Calu3 (cell line): ENCODE results near the gene PCK1. TPM values are rescaled to one million over a fixed set of nuclear protein-coding genes. Genes with fewer than 3 reads are reported as not detected.

Source experiments
- BruUV-seq: library from RNA; stranded (reverse); fragments of 400-500 nt; replicated peaks from 2 replicates; lab custom pipeline; 2021; lab: Mats Ljungman, UMichigan
- CTCF ChIA-PET: fragments of 300-600 bp; sonication (Branson Sonifier 250); formaldehyde crosslinking; loops from one replicate; lab custom pipeline; 2022; ENCODE audit warnings: antibody characterized with exemption; lab: Charles Lee
- DNase-seq: peaks from one replicate; pipeline ENCODE4 v3.0.0; 2022
- H3K27ac Mint-ChIP-seq: one replicate; pipeline ENCODE4 v1.8.0; 2022; ENCODE audit warnings: mixed read lengths; ENCODE audit not compliant: unreplicated experiment
- H3K27me3 Mint-ChIP-seq: one replicate; pipeline ENCODE4 v1.8.0; 2022; ENCODE audit warnings: mixed read lengths; ENCODE audit not compliant: unreplicated experiment
- H3K36me3 Mint-ChIP-seq: one replicate; pipeline ENCODE4 v1.8.0; 2022; ENCODE audit warnings: mild to moderate bottlenecking, moderate library complexity, mixed read lengths; ENCODE audit not compliant: insufficient read depth, unreplicated experiment
- H3K4me1 Mint-ChIP-seq: one replicate; pipeline ENCODE4 v1.8.0; 2022; ENCODE audit warnings: mild to moderate bottlenecking, low read depth, mixed read lengths; ENCODE audit not compliant: unreplicated experiment
- H3K4me3 Mint-ChIP-seq: one replicate; pipeline ENCODE4 v1.8.0; 2022; ENCODE audit warnings: mild to moderate bottlenecking, low read depth, moderate library complexity, mixed read lengths; ENCODE audit not compliant: unreplicated experiment
- H3K9me3 Mint-ChIP-seq: one replicate; pipeline ENCODE4 v1.8.0; 2022; ENCODE audit warnings: low read depth, mixed read lengths; ENCODE audit not compliant: unreplicated experiment
- CTCF ChIP-seq: fragments of 200-600 bp; IDR thresholded peaks from one replicate; pipeline ENCODE4 v1.8.0; 2022; ENCODE audit warnings: antibody characterized with exemption; ENCODE audit not compliant: unreplicated experiment
- intact Hi-C: fragments of 100-400 bp; cut with micrococcal nuclease; formaldehyde crosslinking; loops from one replicate; pipeline ENCODE4 v1.10.0; 2022; ENCODE audit not compliant: unreplicated experiment
- total RNA-seq: library from RNA; stranded (reverse); gene quantifications from 2 replicates; pipeline ENCODE4 v1.2.3, GENCODE V29; 2022

The PCK1 gene
- total RNA-seq, 1 experiment from 2014 or later = 0.19 TPM

DNA sequence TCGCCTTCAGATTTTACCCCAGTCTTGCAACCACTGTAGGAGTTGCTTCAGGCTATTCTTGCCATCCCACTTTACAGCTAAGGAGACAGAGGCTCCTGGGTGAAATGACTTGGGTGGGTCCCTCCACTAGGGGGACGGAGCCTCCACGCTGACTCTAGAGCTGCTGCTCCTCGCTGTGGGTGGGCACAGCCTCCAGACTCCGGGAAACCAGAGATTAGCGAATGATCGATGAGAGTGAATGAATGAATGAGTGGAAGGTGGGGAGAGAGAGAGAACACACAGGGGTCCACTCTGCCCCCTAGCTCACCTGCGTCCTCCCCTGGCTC lies 48.9 kb downstream of the PCK1 start:
- CTCF ChIA-PET = interaction anchor here (0.8 to 1.2 kb wide), 2 partner anchors 8 to 11 kb away, joined by 3 read pairs; no protein-coding TSS in a partner anchor
- intact Hi-C loops = no loop called here
- Mint-ChIP-seq H3K4me1 (no peaks in the 10 kb centered on the region), H3K27ac (no peak overlapping the region), H3K27me3 (peaks cover 59% of the 10 kb centered on the region), H3K9me3 (no peaks in the 10 kb centered on the region), H3K36me3 (no peaks in the 10 kb centered on the region), H3K4me3 (no peak overlapping the region)
- peak; percentile 11 for TF ChIP-seq CTCF
- BruUV-seq = no TSS peak
- no peak for DNase-seq

GRCh38 chr20:57610261-57610952 lies 49.5 kb downstream of the PCK1 start:
- no peak overlapping the region for H3K4me3 Mint-ChIP-seq
- no peak for DNase-seq
- BruUV-seq = no TSS peak
- CTCF ChIA-PET = interaction anchor here (0.6 to 1.2 kb wide), 3 partner anchors 8 to 20 kb away, joined by 3 read pairs; no protein-coding TSS in a partner anchor
- intact Hi-C loops = no loop called here
- H3K27me3 Mint-ChIP-seq = peaks cover 57% of the 10 kb centered on the region
- no peak overlapping the region for H3K27ac Mint-ChIP-seq
- no peaks in the 10 kb centered on the region for H3K9me3 Mint-ChIP-seq
- TF ChIP-seq CTCF = no peak
- H3K4me1 Mint-ChIP-seq = no peaks in the 10 kb centered on the region
- no peaks in the 10 kb centered on the region for H3K36me3 Mint-ChIP-seq

GRCh38 chr20:57611586-57612311 lies 50.8 kb downstream of the PCK1 start:
- no peak overlapping the region for H3K4me3 Mint-ChIP-seq
- H3K4me1 Mint-ChIP-seq = peaks cover 2% of the 10 kb centered on the region
- TF ChIP-seq CTCF = no peak
- DNase-seq = no peak
- BruUV-seq = no TSS peak
- peaks cover 44% of the 10 kb centered on the region for H3K27me3 Mint-ChIP-seq
- CTCF ChIA-PET = interaction anchor here (0.7 to 1.9 kb wide), 5 partner anchors 10 to 1021 kb away, joined by 3 to 16 read pairs (median 3); no protein-coding TSS in a partner anchor
- no peaks in the 10 kb centered on the region for H3K9me3 Mint-ChIP-seq
- intact Hi-C loops = no loop called here
- no peaks in the 10 kb centered on the region for H3K36me3 Mint-ChIP-seq
- H3K27ac Mint-ChIP-seq = no peak overlapping the region

- H3K27ac Mint-ChIP-seq = no peak overlapping the region
- H3K4me3 Mint-ChIP-seq = no peak overlapping the region
- CTCF ChIA-PET = interaction anchor here (0.7 to 1.9 kb wide), 5 partner anchors 10 to 1020 kb away, joined by 3 to 16 read pairs (median 3); no protein-coding TSS in a partner anchor
- peaks cover 9% of the 10 kb centered on the region for H3K4me1 Mint-ChIP-seq
- no peak for DNase-seq
- no TSS peak for BruUV-seq
- H3K36me3 Mint-ChIP-seq = no peaks in the 10 kb centered on the region
- intact Hi-C loops = no loop called here
- H3K27me3 Mint-ChIP-seq = peaks cover 37% of the 10 kb centered on the region
- no peaks in the 10 kb centered on the region for H3K9me3 Mint-ChIP-seq
- TF ChIP-seq CTCF = no peak
Measured at GRCh38 chr20:57612436-57612835, 51.5 kb downstream of the PCK1 start.
